Mucosa of descending colon (tissue), 3 donors: ENCODE measurements around the gene ZNF655. TPM values are rescaled to one million over a fixed set of nuclear protein-coding genes. Genes with fewer than 3 reads are reported as not detected.

ENCODE experiments used
- ATAC-seq: fragments of 200-7000 bp; cut with Tn5 transposase; one replicate; pipeline ENCODE4 v1.9.1; 2020; ENCODE audit warnings: mild to moderate bottlenecking, moderate library complexity
- DNase-seq, 3 donors: peaks; one replicate each; pipeline ENCODE4 v3.0.0-alpha.2; 2020
- H3K36me3 ChIP-seq: fragments of 200-600 bp; one replicate; pipeline ENCODE4 v1.8.0; 2021; ENCODE audit warnings: low read depth, mild to moderate bottlenecking
- H3K4me1 ChIP-seq: fragments of 200-600 bp; one replicate; pipeline ENCODE4 v1.8.0; 2021; ENCODE audit warnings: low read depth, mild to moderate bottlenecking
- H3K4me3 ChIP-seq: fragments of 200-600 bp; one replicate; pipeline ENCODE4 v1.8.0; 2021; ENCODE audit warnings: mild to moderate bottlenecking
- H3K9me3 ChIP-seq: fragments of 200-600 bp; one replicate; pipeline ENCODE4 v1.8.0; 2021; ENCODE audit warnings: mild to moderate bottlenecking
- intact Hi-C, 2 donors: fragments of 100-400 bp; cut with DNase I in 1 of 2; cut with micrococcal nuclease in 1 of 2; formaldehyde crosslinking; loops; one replicate each; pipeline versions ENCODE4 v1.11.0 to v1.11.1; 2022; cut with DNase I, micrococcal nuclease
- total RNA-seq, 3 donors: library from RNA; stranded (reverse); fragmentation: NEBNext Ultra II Directional in 2 of 3; extraction: Animal tissue kit (Norgen Biotek cat#: 25700) in 2 of 3; gene quantifications; one replicate each; pipeline versions ENCODE4 v1.2.1 to v1.2.4, GENCODE V29; 2021 to 2023
- TF ChIP-seq, protein P1 (sequence below): fragments of 200-600 bp; IDR thresholded peaks from one replicate; pipeline ENCODE4 v1.8.0; 2022; ENCODE audit warnings: antibody characterized with exemption, mild to moderate bottlenecking
- donor health status: DM: no; HTN: no; CAD: no; lungs with moderate emphysema.
- donor health status: DM: no; HTN: no; CAD: no.
- donor health status: DM: no; HTN: yes; CAD: no.

ZNF655 gene
- total RNA-seq, 3 donors from 2014 or later: 64.4 to 99.0 (median 84.0) TPM

- TF ChIP-seq, protein P1, sequence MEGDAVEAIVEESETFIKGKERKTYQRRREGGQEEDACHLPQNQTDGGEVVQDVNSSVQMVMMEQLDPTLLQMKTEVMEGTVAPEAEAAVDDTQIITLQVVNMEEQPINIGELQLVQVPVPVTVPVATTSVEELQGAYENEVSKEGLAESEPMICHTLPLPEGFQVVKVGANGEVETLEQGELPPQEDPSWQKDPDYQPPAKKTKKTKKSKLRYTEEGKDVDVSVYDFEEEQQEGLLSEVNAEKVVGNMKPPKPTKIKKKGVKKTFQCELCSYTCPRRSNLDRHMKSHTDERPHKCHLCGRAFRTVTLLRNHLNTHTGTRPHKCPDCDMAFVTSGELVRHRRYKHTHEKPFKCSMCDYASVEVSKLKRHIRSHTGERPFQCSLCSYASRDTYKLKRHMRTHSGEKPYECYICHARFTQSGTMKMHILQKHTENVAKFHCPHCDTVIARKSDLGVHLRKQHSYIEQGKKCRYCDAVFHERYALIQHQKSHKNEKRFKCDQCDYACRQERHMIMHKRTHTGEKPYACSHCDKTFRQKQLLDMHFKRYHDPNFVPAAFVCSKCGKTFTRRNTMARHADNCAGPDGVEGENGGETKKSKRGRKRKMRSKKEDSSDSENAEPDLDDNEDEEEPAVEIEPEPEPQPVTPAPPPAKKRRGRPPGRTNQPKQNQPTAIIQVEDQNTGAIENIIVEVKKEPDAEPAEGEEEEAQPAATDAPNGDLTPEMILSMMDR: no peak
- no peaks in the 10 kb centered on the region for H3K36me3 ChIP-seq
Observed at GRCh38 chr7:99605527-99605926, 47.1 kb downstream of the ZNF655 start.

GRCh38 chr7:99606531-99606930 is 48.1 kb downstream of the ZNF655 start:
- Histone ChIP-seq H3K36me3 (no peaks in the 10 kb centered on the region), H3K4me3 (no peak overlapping the region), H3K4me1 (no peaks in the 10 kb centered on the region), H3K9me3 (no peaks in the 10 kb centered on the region)
- intact Hi-C loops: no loop called here
- TF ChIP-seq, protein P1: no peak
- no peak for ATAC-seq
- no peak for DNase-seq

More at GRCh38 chr7:99605527-99605926, 47.1 kb downstream of the ZNF655 start:
- Histone ChIP-seq H3K4me3 (no peak overlapping the region), H3K9me3 (no peaks in the 10 kb centered on the region), H3K4me1 (no peaks in the 10 kb centered on the region)
- DNase-seq: no peak
- ATAC-seq: no peak
- intact Hi-C loops: no loop called here

GRCh38 chr7:99607548-99607947 is 49.1 kb downstream of the ZNF655 start:
- ATAC-seq (no peak), DNase-seq (no peak)
- TF ChIP-seq, protein P1: no peak
- H3K9me3 ChIP-seq: no peaks in the 10 kb centered on the region
- no peaks in the 10 kb centered on the region for H3K4me1 ChIP-seq
- H3K4me3 ChIP-seq: no peak overlapping the region
- H3K36me3 ChIP-seq: no peaks in the 10 kb centered on the region
- intact Hi-C loops: no loop called here

GRCh38 chr7:99614495-99614894 is 56.1 kb downstream of the ZNF655 start:
- no peak for DNase-seq
- TF ChIP-seq, protein P1: no peak
- Histone ChIP-seq H3K36me3 (no peaks in the 10 kb centered on the region), H3K4me1 (peaks cover 7% of the 10 kb centered on the region), H3K4me3 (no peak overlapping the region), H3K9me3 (no peaks in the 10 kb centered on the region)
- ATAC-seq: no peak
- intact Hi-C loops: no loop called here

GRCh38 chr7:99615989-99616358 is 57.5 kb downstream of the ZNF655 start:
- no peaks in the 10 kb centered on the region for H3K36me3 ChIP-seq
- DNase-seq (no peak), ATAC-seq (no peak)
- no peaks in the 10 kb centered on the region for H3K9me3 ChIP-seq
- H3K4me1 ChIP-seq: peaks cover 7% of the 10 kb centered on the region
- H3K4me3 ChIP-seq: no peak overlapping the region
- intact Hi-C loops: no loop called here
- TF ChIP-seq, protein P1: no peak
